Neural progenitor cell (in vitro differentiated cells): ENCODE measurements around the gene GINS2. TPM values are rescaled to one million over a fixed set of nuclear protein-coding genes. Genes with fewer than 3 reads are reported as not detected.

Source experiments
- DNase-seq: peaks from one replicate; pipeline ENCODE4 v3.0.0-alpha.2; 2016; ENCODE audit warnings: low spot score
- H2AFZ ChIP-seq: fragments of 200-600 bp; sonication (generic); replicated peaks from 2 replicates; pipeline ENCODE4 v1.6.1; 2016; ENCODE audit warnings: antibody characterized with exemption
- H3F3A ChIP-seq: fragments of 200-600 bp; sonication (generic); 2 replicates; pipeline ENCODE4 v1.6.1; 2016; ENCODE audit warnings: antibody characterized with exemption, low read depth
- H3K27ac ChIP-seq: fragments of 200-600 bp; sonication (generic); 2 replicates; pipeline ENCODE4 v1.5.1; 2016; ENCODE audit warnings: mild to moderate bottlenecking
- H3K27me3 ChIP-seq: fragments of 200-600 bp; sonication (generic); 2 replicates; pipeline ENCODE4 v1.6.1; 2016; ENCODE audit warnings: mild to moderate bottlenecking, moderate library complexity
- H3K36me3 ChIP-seq: fragments of 200-600 bp; sonication (generic); 2 replicates; pipeline ENCODE4 v1.5.1; 2016
- H3K4me1 ChIP-seq: fragments of 200-600 bp; sonication (generic); 2 replicates; pipeline ENCODE4 v1.6.1; 2016; ENCODE audit warnings: mixed run types
- H3K4me2 ChIP-seq: fragments of 200-600 bp; sonication (generic); 2 replicates; pipeline ENCODE4 v1.6.1; 2016
- H3K4me3 ChIP-seq: fragments of 200-600 bp; sonication (generic); 2 replicates; pipeline ENCODE4 v1.5.1; 2016
- H3K79me2 ChIP-seq: fragments of 200-600 bp; sonication (generic); 2 replicates; pipeline ENCODE4 v1.6.1; 2016; ENCODE audit warnings: low read depth
- H3K9ac ChIP-seq: fragments of 200-600 bp; sonication (generic); 2 replicates; pipeline ENCODE4 v1.6.1; 2016
- H3K9me3 ChIP-seq: fragments of 200-600 bp; sonication (generic); 2 replicates; pipeline ENCODE4 v1.5.1; 2016; ENCODE audit warnings: low read depth
- H4K20me1 ChIP-seq: fragments of 200-600 bp; sonication (generic); 2 replicates; pipeline ENCODE4 v1.6.1; 2016; ENCODE audit warnings: low read depth
- H3K27ac Mint-ChIP-seq: 3 replicates; pipeline ENCODE4 v1.8.0; 2021; ENCODE audit warnings: mixed read lengths
- H3K27me3 Mint-ChIP-seq: 2 replicates; pipeline ENCODE4 v1.8.0; 2022; ENCODE audit warnings: low read depth, mild to moderate bottlenecking, inconsistent platforms, moderate library complexity, mixed read lengths; ENCODE audit not compliant: insufficient read depth
- H3K36me3 Mint-ChIP-seq: 3 replicates; pipeline ENCODE4 v1.8.0; 2021; ENCODE audit warnings: mixed read lengths
- H3K4me1 Mint-ChIP-seq: 3 replicates; pipeline ENCODE4 v1.8.0; 2021; ENCODE audit warnings: mixed read lengths
- H3K4me3 Mint-ChIP-seq: 3 replicates; pipeline ENCODE4 v1.8.0; 2021; ENCODE audit warnings: mild to moderate bottlenecking, moderate library complexity, mixed read lengths
- H3K9me3 Mint-ChIP-seq: 3 replicates; pipeline ENCODE4 v1.8.0; 2020; ENCODE audit warnings: mixed read lengths
- EZH2 ChIP-seq: fragments of 200-600 bp; sonication (generic); IDR thresholded peaks from 2 replicates; pipeline ENCODE4 v1.6.1; 2017; ENCODE audit warnings: antibody characterized with exemption, mild to moderate bottlenecking, moderate library complexity
- EZH2phosphoT487 ChIP-seq: fragments of 200-600 bp; sonication (generic); IDR thresholded peaks from 2 replicates; pipeline ENCODE4 v1.6.1; 2017; ENCODE audit warnings: antibody characterized with exemption
- total RNA-seq: library from RNA; depleted of rRNA; stranded (reverse); fragments of >200 nt; gene quantifications from 2 replicates; pipeline ENCODE4 v1.2.3, GENCODE V29; 2015; ENCODE audit warnings: low replicate concordance
- TF ChIP-seq, protein P1 (sequence below): fragments of 200-600 bp; sonication (generic); IDR thresholded peaks from 2 replicates; pipeline ENCODE4 v1.5.1; 2017; ENCODE audit warnings: antibody characterized with exemption, mild to moderate bottlenecking

Gene GINS2
- total RNA-seq, 1 donor from 2014 or later = 47.9 TPM

GRCh38 chr16:85715169-85716021 lies 26.6 kb upstream of the GINS2 start:
- Mint-ChIP-seq H3K27ac (peak overlapping the region; percentile 96), H3K4me1 (peaks cover 27% of the 10 kb centered on the region), H3K9me3 (peaks cover 3% of the 10 kb centered on the region), H3K36me3 (no peaks in the 10 kb centered on the region), H3K27me3 (peaks cover 21% of the 10 kb centered on the region), H3K4me3 (peak overlapping the region; percentile 74)
- H3K27ac ChIP-seq = no peak overlapping the region
- no peaks in the 10 kb centered on the region for H4K20me1 ChIP-seq
- peak overlapping the region; percentile 66 for H2AFZ ChIP-seq
- H3K4me3 ChIP-seq = peak overlapping the region; percentile 26
- H3F3A ChIP-seq = peaks cover 32% of the 10 kb centered on the region
- no peaks in the 10 kb centered on the region for H3K79me2 ChIP-seq
- peaks cover 11% of the 10 kb centered on the region for H3K27me3 ChIP-seq
- no peaks in the 10 kb centered on the region for H3K36me3 ChIP-seq
- peak; percentile 63 for DNase-seq
- no peak for TF ChIP-seq EZH2phosphoT487
- peak overlapping the region; percentile 75 for H3K4me2 ChIP-seq
- no peak overlapping the region for H3K9ac ChIP-seq
- no peaks in the 10 kb centered on the region for H3K9me3 ChIP-seq
- H3K4me1 ChIP-seq = peaks cover 29% of the 10 kb centered on the region

DNA sequence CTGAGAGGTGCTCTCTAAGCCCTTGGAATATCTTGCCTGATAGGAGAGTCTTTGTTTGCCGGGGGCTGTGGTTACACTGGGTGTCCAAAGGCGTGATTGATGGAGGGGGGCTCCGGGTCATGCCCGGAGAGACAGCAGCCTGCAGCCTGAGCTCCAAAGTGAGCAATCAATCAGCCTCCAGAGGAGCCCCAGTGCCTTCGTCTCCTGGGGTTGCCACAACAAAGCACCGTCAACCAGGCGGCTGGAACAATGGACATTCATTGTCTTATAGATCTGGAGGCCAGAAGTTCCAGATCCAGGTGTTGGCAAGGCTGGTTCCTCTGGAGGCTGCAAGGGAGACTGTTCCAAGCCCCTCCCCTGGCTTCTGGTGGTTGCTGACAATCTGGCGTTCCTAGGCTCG lies 24.0 kb upstream of the GINS2 start:
- Histone ChIP-seq H3K27ac (no peak overlapping the region), H3K4me1 (peaks cover 29% of the 10 kb centered on the region), H3K9me3 (no peaks in the 10 kb centered on the region), H3K79me2 (no peaks in the 10 kb centered on the region), H3K9ac (no peak overlapping the region), H3K36me3 (no peaks in the 10 kb centered on the region), H3K4me3 (no peak overlapping the region), H2AFZ (no peak overlapping the region), H3K27me3 (peaks cover 11% of the 10 kb centered on the region), H4K20me1 (no peaks in the 10 kb centered on the region), H3F3A (peaks cover 28% of the 10 kb centered on the region), H3K4me2 (peak overlapping the region; percentile 27)
- no peak overlapping the region for H3K27ac Mint-ChIP-seq
- H3K36me3 Mint-ChIP-seq = no peaks in the 10 kb centered on the region
- H3K9me3 Mint-ChIP-seq = peaks cover 3% of the 10 kb centered on the region
- peak; percentile 43 for DNase-seq
- H3K4me3 Mint-ChIP-seq = no peak overlapping the region
- H3K4me1 Mint-ChIP-seq = peaks cover 24% of the 10 kb centered on the region
- TF ChIP-seq EZH2 (no peak), EZH2phosphoT487 (no peak)
- TF ChIP-seq, protein P1, sequence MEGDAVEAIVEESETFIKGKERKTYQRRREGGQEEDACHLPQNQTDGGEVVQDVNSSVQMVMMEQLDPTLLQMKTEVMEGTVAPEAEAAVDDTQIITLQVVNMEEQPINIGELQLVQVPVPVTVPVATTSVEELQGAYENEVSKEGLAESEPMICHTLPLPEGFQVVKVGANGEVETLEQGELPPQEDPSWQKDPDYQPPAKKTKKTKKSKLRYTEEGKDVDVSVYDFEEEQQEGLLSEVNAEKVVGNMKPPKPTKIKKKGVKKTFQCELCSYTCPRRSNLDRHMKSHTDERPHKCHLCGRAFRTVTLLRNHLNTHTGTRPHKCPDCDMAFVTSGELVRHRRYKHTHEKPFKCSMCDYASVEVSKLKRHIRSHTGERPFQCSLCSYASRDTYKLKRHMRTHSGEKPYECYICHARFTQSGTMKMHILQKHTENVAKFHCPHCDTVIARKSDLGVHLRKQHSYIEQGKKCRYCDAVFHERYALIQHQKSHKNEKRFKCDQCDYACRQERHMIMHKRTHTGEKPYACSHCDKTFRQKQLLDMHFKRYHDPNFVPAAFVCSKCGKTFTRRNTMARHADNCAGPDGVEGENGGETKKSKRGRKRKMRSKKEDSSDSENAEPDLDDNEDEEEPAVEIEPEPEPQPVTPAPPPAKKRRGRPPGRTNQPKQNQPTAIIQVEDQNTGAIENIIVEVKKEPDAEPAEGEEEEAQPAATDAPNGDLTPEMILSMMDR = no peak
- H3K27me3 Mint-ChIP-seq = peaks cover 17% of the 10 kb centered on the region

DNA sequence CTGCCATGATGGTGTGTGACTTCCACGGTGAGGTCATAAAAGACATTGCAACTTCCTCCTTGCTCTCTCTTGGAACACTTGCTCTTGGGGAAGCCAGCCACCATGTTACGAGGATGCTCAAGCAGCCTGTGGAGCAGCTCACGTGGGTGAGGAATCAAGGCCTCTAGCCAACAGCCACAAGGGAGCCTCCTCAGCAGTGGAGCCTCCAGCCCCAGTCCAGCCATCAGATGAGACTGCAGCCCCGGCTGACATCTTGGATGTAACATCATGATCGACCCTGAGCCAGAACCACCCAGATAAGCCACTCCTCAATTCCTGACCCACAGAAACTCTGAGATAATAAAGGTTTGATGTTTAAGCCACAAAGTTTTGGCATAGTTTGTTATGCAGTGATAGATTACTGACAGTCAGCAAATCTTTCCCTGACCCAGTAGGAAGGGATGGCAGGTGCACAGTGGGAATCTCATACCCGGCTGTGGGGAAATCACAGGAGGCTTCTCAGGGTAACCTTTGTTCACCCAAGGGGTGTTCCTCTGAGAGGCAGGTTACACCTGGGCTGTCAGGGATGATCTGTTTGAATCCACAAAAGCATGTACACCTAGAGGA lies 23.3 kb upstream of the GINS2 start:
- H3K36me3 ChIP-seq = no peaks in the 10 kb centered on the region
- no peak overlapping the region for H3K4me2 ChIP-seq
- H2AFZ ChIP-seq = no peak overlapping the region
- peaks cover 3% of the 10 kb centered on the region for H3K9me3 Mint-ChIP-seq
- TF ChIP-seq EZH2 = no peak
- TF ChIP-seq EZH2phosphoT487 = no peak
- TF ChIP-seq, protein P1 = no peak
- H3K27me3 Mint-ChIP-seq = peaks cover 17% of the 10 kb centered on the region
- no peak overlapping the region for H3K9ac ChIP-seq
- H3F3A ChIP-seq = peaks cover 24% of the 10 kb centered on the region
- no peak for DNase-seq
- H3K4me3 ChIP-seq = no peak overlapping the region
- no peaks in the 10 kb centered on the region for H3K36me3 Mint-ChIP-seq
- peaks cover 11% of the 10 kb centered on the region for H3K27me3 ChIP-seq
- H3K4me1 ChIP-seq = peaks cover 29% of the 10 kb centered on the region
- peaks cover 20% of the 10 kb centered on the region for H3K4me1 Mint-ChIP-seq
- no peak overlapping the region for H3K4me3 Mint-ChIP-seq
- H3K27ac Mint-ChIP-seq = no peak overlapping the region
- H3K27ac ChIP-seq = no peak overlapping the region
- H3K79me2 ChIP-seq = no peaks in the 10 kb centered on the region
- H4K20me1 ChIP-seq = no peaks in the 10 kb centered on the region
- H3K9me3 ChIP-seq = no peaks in the 10 kb centered on the region

DNA sequence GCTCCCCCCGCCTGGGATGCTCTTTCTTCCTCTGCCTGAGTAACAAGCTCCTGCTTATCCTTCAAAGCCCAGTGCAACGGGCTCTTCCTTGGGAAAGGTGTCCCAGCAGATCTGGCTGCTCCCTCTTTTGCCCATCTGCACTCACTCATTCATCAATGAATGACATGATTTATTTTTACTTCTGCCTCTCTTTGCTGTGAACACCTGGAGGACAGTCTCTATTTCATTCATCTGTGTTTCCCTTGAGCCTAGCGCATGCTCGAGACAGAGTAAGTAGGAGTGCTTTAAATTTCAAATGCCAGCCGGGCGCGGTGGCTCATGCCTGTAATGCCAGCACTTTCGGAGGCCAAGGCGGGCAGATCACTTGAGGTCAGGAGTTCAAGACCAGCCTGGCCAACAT lies 22.0 kb upstream of the GINS2 start:
- Histone ChIP-seq H3K4me2 (no peak overlapping the region), H3K4me3 (no peak overlapping the region), H3K4me1 (peaks cover 15% of the 10 kb centered on the region), H3K79me2 (no peaks in the 10 kb centered on the region), H3K36me3 (no peaks in the 10 kb centered on the region), H3K9me3 (no peaks in the 10 kb centered on the region), H2AFZ (no peak overlapping the region), H3F3A (peaks cover 12% of the 10 kb centered on the region), H3K27ac (no peak overlapping the region), H4K20me1 (no peaks in the 10 kb centered on the region), H3K9ac (no peak overlapping the region), H3K27me3 (peaks cover 8% of the 10 kb centered on the region)
- TF ChIP-seq EZH2phosphoT487 = no peak
- TF ChIP-seq, protein P1 = no peak
- no peak for TF ChIP-seq EZH2
- H3K36me3 Mint-ChIP-seq = no peaks in the 10 kb centered on the region
- no peak overlapping the region for H3K4me3 Mint-ChIP-seq
- no peak overlapping the region for H3K27ac Mint-ChIP-seq
- peaks cover 14% of the 10 kb centered on the region for H3K27me3 Mint-ChIP-seq
- DNase-seq = no peak
- peaks cover 12% of the 10 kb centered on the region for H3K4me1 Mint-ChIP-seq
- peaks cover 3% of the 10 kb centered on the region for H3K9me3 Mint-ChIP-seq
